Kidney glomerular epithelial cell (primary cell): ENCODE results near the gene BRWD1.
"Not testable (repeated sequence)": the region's sequence is repeated elsewhere in the genome, so short reads cannot be mapped to it uniquely, and the experiment has no call there.

ENCODE experiments used
- DNase-seq: peaks from one replicate; lab custom pipeline; 2025; lab: John Stamatoyannopoulos, UW

The BRWD1 gene

GRCh38 chr21:39173716-39174680 lies 139.4 kb downstream of the BRWD1 start:
- no peak for DNase-seq

- DNase-seq: no peak
Observed at GRCh38 chr21:39169906-39170305, 143.5 kb downstream of the BRWD1 start.

- DNase-seq: no peak
Observed at GRCh38 chr21:39168800-39169199, 144.6 kb downstream of the BRWD1 start.

- DNase-seq: no peak
Observed at GRCh38 chr21:39164523-39164922, 148.9 kb downstream of the BRWD1 start.

GRCh38 chr21:39161064-39161463 lies 152.4 kb downstream of the BRWD1 start:
- no peak for DNase-seq

GRCh38 chr21:39159342-39160063 lies 153.9 kb downstream of the BRWD1 start:
- no peak for DNase-seq

- DNase-seq: not testable (repeated sequence)
Observed at GRCh38 chr21:39157241-39157640, 156.2 kb downstream of the BRWD1 start.

GRCh38 chr21:39156024-39156423 lies 157.4 kb downstream of the BRWD1 start:
- DNase-seq: peak; percentile 41

- no peak for DNase-seq
Observed at GRCh38 chr21:39155578-39155977, 157.9 kb downstream of the BRWD1 start.

GRCh38 chr21:39153842-39154241 lies 159.6 kb downstream of the BRWD1 start:
- DNase-seq: no peak

- DNase-seq: no peak
Observed at GRCh38 chr21:39153373-39153772, 160.1 kb downstream of the BRWD1 start.

- no peak for DNase-seq
Observed at GRCh38 chr21:39152271-39152670, 161.2 kb downstream of the BRWD1 start.

- DNase-seq: no peak
Observed at GRCh38 chr21:39150877-39151276, 162.6 kb downstream of the BRWD1 start.

GRCh38 chr21:39150316-39150715 lies 163.1 kb downstream of the BRWD1 start:
- DNase-seq: no peak

- DNase-seq: no peak
Observed at GRCh38 chr21:39149882-39150281, 163.6 kb downstream of the BRWD1 start.

- DNase-seq: no peak
Observed at GRCh38 chr21:39148975-39149374, 164.5 kb downstream of the BRWD1 start.

- no peak for DNase-seq
Observed at GRCh38 chr21:39144191-39144590, 169.2 kb downstream of the BRWD1 start.

GRCh38 chr21:39142972-39143371 lies 170.5 kb downstream of the BRWD1 start:
- no peak for DNase-seq

- no peak for DNase-seq
Observed at GRCh38 chr21:39141502-39141901, 171.9 kb downstream of the BRWD1 start.

- DNase-seq: no peak
Observed at GRCh38 chr21:39137248-39138178, 175.9 kb downstream of the BRWD1 start.

GRCh38 chr21:39136711-39137110 lies 176.7 kb downstream of the BRWD1 start:
- no peak for DNase-seq

- not testable (repeated sequence) for DNase-seq
Observed at GRCh38 chr21:39136138-39136537, 177.3 kb downstream of the BRWD1 start.
